Nephron (organoid): ENCODE measurements around the gene MAIP1.

Experiments
- H3K27ac Mint-ChIP-seq, 3 experiments: 2 replicates each; pipeline ENCODE4 v1.8.0; 2020; ENCODE audit warnings: mixed read lengths in 3 of 3, mild to moderate bottlenecking in 2 of 3, moderate library complexity in 1 of 3
- H3K27me3 Mint-ChIP-seq: 2 replicates; pipeline ENCODE4 v1.8.0; 2021; ENCODE audit warnings: low read depth, mild to moderate bottlenecking, moderate library complexity, mixed read lengths
- H3K36me3 Mint-ChIP-seq: 2 replicates; pipeline ENCODE4 v1.8.0; 2020; ENCODE audit warnings: low read depth, mixed read lengths
- H3K4me1 Mint-ChIP-seq: 2 replicates; pipeline ENCODE4 v1.8.0; 2020; ENCODE audit warnings: mixed read lengths
- H3K4me3 Mint-ChIP-seq, 3 experiments: 2 replicates each; pipeline ENCODE4 v1.8.0; 2020; ENCODE audit warnings: mild to moderate bottlenecking in 3 of 3, mixed read lengths in 3 of 3, moderate library complexity in 2 of 3
- H3K9me3 Mint-ChIP-seq: 2 replicates; pipeline ENCODE4 v1.8.0; 2020; ENCODE audit warnings: mixed read lengths
- TF ChIP-seq, protein P1 (sequence below), 3 experiments: fragments of 200-600 bp; sonication (generic); IDR thresholded peaks; one replicate each; pipeline ENCODE4 v1.5.0; 2021; ENCODE audit warnings: antibody characterized with exemption in 3 of 3; ENCODE audit not compliant: unreplicated experiment in 3 of 3

MAIP1 gene

GRCh38 chr2:200005675-200006074, 50.3 kb downstream of the MAIP1 start:
- H3K27me3 Mint-ChIP-seq: peaks cover 5% of the 10 kb centered on the region
- H3K27ac Mint-ChIP-seq: no peak overlapping the region
- no peak overlapping the region for H3K4me3 Mint-ChIP-seq
- H3K9me3 Mint-ChIP-seq: peaks cover 19% of the 10 kb centered on the region
- TF ChIP-seq, protein P1, sequence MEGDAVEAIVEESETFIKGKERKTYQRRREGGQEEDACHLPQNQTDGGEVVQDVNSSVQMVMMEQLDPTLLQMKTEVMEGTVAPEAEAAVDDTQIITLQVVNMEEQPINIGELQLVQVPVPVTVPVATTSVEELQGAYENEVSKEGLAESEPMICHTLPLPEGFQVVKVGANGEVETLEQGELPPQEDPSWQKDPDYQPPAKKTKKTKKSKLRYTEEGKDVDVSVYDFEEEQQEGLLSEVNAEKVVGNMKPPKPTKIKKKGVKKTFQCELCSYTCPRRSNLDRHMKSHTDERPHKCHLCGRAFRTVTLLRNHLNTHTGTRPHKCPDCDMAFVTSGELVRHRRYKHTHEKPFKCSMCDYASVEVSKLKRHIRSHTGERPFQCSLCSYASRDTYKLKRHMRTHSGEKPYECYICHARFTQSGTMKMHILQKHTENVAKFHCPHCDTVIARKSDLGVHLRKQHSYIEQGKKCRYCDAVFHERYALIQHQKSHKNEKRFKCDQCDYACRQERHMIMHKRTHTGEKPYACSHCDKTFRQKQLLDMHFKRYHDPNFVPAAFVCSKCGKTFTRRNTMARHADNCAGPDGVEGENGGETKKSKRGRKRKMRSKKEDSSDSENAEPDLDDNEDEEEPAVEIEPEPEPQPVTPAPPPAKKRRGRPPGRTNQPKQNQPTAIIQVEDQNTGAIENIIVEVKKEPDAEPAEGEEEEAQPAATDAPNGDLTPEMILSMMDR (IDR thresholded peaks at IDR 0.05; ENCODE audit: unreplicated experiment in 3 of 3): no peak
- no peaks in the 10 kb centered on the region for H3K36me3 Mint-ChIP-seq
- peaks cover 9% of the 10 kb centered on the region for H3K4me1 Mint-ChIP-seq

- Mint-ChIP-seq H3K9me3 (peaks cover 20% of the 10 kb centered on the region), H3K27me3 (peaks cover 5% of the 10 kb centered on the region)
- TF ChIP-seq, protein P1 (IDR thresholded peaks at IDR 0.05; ENCODE audit: unreplicated experiment in 3 of 3): no peak
Measured at GRCh38 chr2:200007306-200007705, 51.9 kb downstream of the MAIP1 start.

DNA sequence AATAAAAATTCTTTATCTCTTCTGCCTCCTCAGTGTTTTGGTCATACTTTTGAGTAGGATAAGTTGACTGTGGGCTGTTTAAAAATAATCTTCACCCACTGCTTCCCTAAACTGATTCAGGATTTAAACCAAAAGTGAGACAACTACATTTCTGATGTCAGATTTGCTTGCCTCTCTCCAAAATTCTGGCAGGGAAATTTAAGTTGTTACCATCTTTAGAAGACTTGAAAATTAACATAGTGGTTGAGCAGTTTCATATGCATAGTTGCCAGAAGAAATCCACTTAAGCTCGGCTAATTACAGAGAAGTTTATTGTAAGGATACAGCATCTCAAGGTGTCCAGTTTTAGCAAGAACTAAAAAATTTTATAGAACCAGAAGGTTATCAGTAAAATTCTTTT, 57.0 kb downstream of the MAIP1 start:
- no peaks in the 10 kb centered on the region for H3K27me3 Mint-ChIP-seq
- TF ChIP-seq, protein P1 (IDR thresholded peaks at IDR 0.05; ENCODE audit: unreplicated experiment in 3 of 3): no peak
- H3K27ac Mint-ChIP-seq: no peak overlapping the region
- H3K9me3 Mint-ChIP-seq: peaks cover 21% of the 10 kb centered on the region
- H3K36me3 Mint-ChIP-seq: no peaks in the 10 kb centered on the region
- no peaks in the 10 kb centered on the region for H3K4me1 Mint-ChIP-seq
- H3K4me3 Mint-ChIP-seq: no peak overlapping the region

More at GRCh38 chr2:200007306-200007705, 51.9 kb downstream of the MAIP1 start:
- H3K4me3 Mint-ChIP-seq: no peak overlapping the region
- no peak overlapping the region for H3K27ac Mint-ChIP-seq
- H3K36me3 Mint-ChIP-seq: no peaks in the 10 kb centered on the region
- peaks cover 9% of the 10 kb centered on the region for H3K4me1 Mint-ChIP-seq
